HEK293 (cell line): ENCODE results near the gene SLC11A2.

Source experiments
- CTCF ChIA-PET: fragments of 350-600 bp; formaldehyde crosslinking; extraction: SDS; loops from one replicate; lab custom pipeline; 2021; ENCODE audit warnings: antibody characterized with exemption; lab: Yijun Ruan, JAX
- POLR2A ChIA-PET: fragments of 300-600 bp; formaldehyde crosslinking; extraction: SDS; loops from one replicate; lab custom pipeline; 2020; ENCODE audit warnings: antibody characterized with exemption, inconsistent platforms; lab: Yijun Ruan, JAX
- H3K27ac ChIP-seq: fragments of 200-500 bp; sonication (Bioruptor generic); 2 replicates; pipeline ENCODE4 v1.5.1; 2014; ENCODE audit warnings: low read depth, low read length, control low read depth, inconsistent platforms; ENCODE audit errors: extremely low read depth
- H3K36me3 ChIP-seq, 2 experiments: fragments of 200-500 bp in 1 of 2; sonication (Bioruptor generic) in 1 of 2; 1 replicate in 1 of 2; 2 replicates in 1 of 2; pipeline ENCODE4 v1.5.1; 2014 to 2017; ENCODE audit warnings: inconsistent platforms in 2 of 2, low read length in 2 of 2; ENCODE audit not compliant: control insufficient read depth in 2 of 2, insufficient read depth in 1 of 2
- H3K4me1 ChIP-seq: fragments of 200-500 bp; sonication (Bioruptor generic); 2 replicates; pipeline ENCODE4 v1.5.1; 2014; ENCODE audit warnings: mild to moderate bottlenecking, low read length, inconsistent platforms; ENCODE audit not compliant: control insufficient read depth, insufficient read depth
- H3K4me3 ChIP-seq: 2 replicates; pipeline ENCODE4 v1.5.1; 2011; ENCODE audit warnings: low read depth, mild to moderate bottlenecking, control low read depth, low read length, moderate library complexity
- H3K9me3 ChIP-seq: fragments of 200-500 bp; sonication (Bioruptor generic); 2 replicates; pipeline ENCODE4 v1.5.1; 2014; ENCODE audit warnings: low read depth, low read length, inconsistent platforms; ENCODE audit not compliant: control insufficient read depth, insufficient read depth
- OSR2 ChIP-seq: fragments of 450-650 bp; formaldehyde crosslinking; IDR thresholded peaks from 2 replicates; pipeline ENCODE4 v1.5.1; 2016; ENCODE audit warnings: missing biosample characterization, missing genetic modification characterization
- SP3 ChIP-seq: fragments of 450-650 bp; formaldehyde crosslinking; IDR thresholded peaks from 2 replicates; pipeline ENCODE4 v1.5.1; 2016; ENCODE audit warnings: missing biosample characterization, missing genetic modification characterization
- WT1 ChIP-seq: fragments of 450-650 bp; formaldehyde crosslinking; IDR thresholded peaks from 2 replicates; pipeline ENCODE4 v1.5.1; 2016; ENCODE audit warnings: missing biosample characterization, missing genetic modification characterization
- ZBTB7A ChIP-seq: fragments of 450-650 bp; formaldehyde crosslinking; IDR thresholded peaks from 2 replicates; pipeline ENCODE4 v1.5.1; 2016; ENCODE audit warnings: low read depth, missing biosample characterization, missing genetic modification characterization
- ZNF223 ChIP-seq: fragments of 450-650 bp; formaldehyde crosslinking; IDR thresholded peaks from 2 replicates; pipeline ENCODE4 v1.5.1; 2016; ENCODE audit warnings: missing biosample characterization, missing genetic modification characterization
- ZNF324 ChIP-seq: fragments of 450-650 bp; formaldehyde crosslinking; IDR thresholded peaks from 2 replicates; pipeline ENCODE4 v1.5.1; 2016; ENCODE audit warnings: missing biosample characterization, missing genetic modification characterization
- ZNF404 ChIP-seq: fragments of 450-650 bp; formaldehyde crosslinking; IDR thresholded peaks from 2 replicates; pipeline ENCODE4 v1.5.1; 2017; ENCODE audit warnings: missing biosample characterization, missing genetic modification characterization
- ZNF433 ChIP-seq: fragments of 450-650 bp; formaldehyde crosslinking; IDR thresholded peaks from 2 replicates; pipeline ENCODE4 v1.5.1; 2016; ENCODE audit warnings: missing biosample characterization, missing genetic modification characterization, low read depth
- ZNF560 ChIP-seq: fragments of 450-650 bp; formaldehyde crosslinking; IDR thresholded peaks from 2 replicates; pipeline ENCODE4 v1.5.1; 2017; ENCODE audit warnings: missing biosample characterization, missing genetic modification characterization, borderline replicate concordance
- ZNF610 ChIP-seq: fragments of 450-650 bp; formaldehyde crosslinking; IDR thresholded peaks from 2 replicates; pipeline ENCODE4 v1.5.1; 2016; ENCODE audit warnings: missing biosample characterization, missing genetic modification characterization, borderline replicate concordance
- ZNF837 ChIP-seq: fragments of 450-650 bp; formaldehyde crosslinking; IDR thresholded peaks from 2 replicates; pipeline ENCODE4 v1.5.1; 2016; ENCODE audit warnings: missing biosample characterization, missing genetic modification characterization
- TF ChIP-seq, protein P1 (sequence below): sonication (generic); formaldehyde crosslinking; IDR thresholded peaks from 2 replicates; pipeline ENCODE4 v1.8.1; 2022; ENCODE audit warnings: mild to moderate bottlenecking, moderate library complexity, missing genetic modification reagents
- TF ChIP-seq, protein P2 (sequence below): fragments of 450-650 bp; formaldehyde crosslinking; conservative IDR thresholded peaks from 2 replicates; pipeline ENCODE4 v1.5.1; 2016; ENCODE audit warnings: low read depth, missing biosample characterization, missing genetic modification characterization
- TF ChIP-seq, protein P3 (sequence below): fragments of 450-650 bp; formaldehyde crosslinking; IDR thresholded peaks from 2 replicates; pipeline ENCODE4 v1.5.1; 2016; ENCODE audit warnings: missing biosample characterization, missing genetic modification characterization
- TF ChIP-seq, protein P4 (sequence below): fragments of 450-650 bp; formaldehyde crosslinking; IDR thresholded peaks from 2 replicates; pipeline ENCODE4 v1.5.1; 2016; ENCODE audit warnings: missing biosample characterization, missing genetic modification characterization
- TF ChIP-seq, protein P5 (sequence below): fragments of 450-650 bp; formaldehyde crosslinking; IDR thresholded peaks from 2 replicates; pipeline ENCODE4 v1.5.1; 2016; ENCODE audit warnings: missing biosample characterization, missing genetic modification characterization

The SLC11A2 gene

DNA sequence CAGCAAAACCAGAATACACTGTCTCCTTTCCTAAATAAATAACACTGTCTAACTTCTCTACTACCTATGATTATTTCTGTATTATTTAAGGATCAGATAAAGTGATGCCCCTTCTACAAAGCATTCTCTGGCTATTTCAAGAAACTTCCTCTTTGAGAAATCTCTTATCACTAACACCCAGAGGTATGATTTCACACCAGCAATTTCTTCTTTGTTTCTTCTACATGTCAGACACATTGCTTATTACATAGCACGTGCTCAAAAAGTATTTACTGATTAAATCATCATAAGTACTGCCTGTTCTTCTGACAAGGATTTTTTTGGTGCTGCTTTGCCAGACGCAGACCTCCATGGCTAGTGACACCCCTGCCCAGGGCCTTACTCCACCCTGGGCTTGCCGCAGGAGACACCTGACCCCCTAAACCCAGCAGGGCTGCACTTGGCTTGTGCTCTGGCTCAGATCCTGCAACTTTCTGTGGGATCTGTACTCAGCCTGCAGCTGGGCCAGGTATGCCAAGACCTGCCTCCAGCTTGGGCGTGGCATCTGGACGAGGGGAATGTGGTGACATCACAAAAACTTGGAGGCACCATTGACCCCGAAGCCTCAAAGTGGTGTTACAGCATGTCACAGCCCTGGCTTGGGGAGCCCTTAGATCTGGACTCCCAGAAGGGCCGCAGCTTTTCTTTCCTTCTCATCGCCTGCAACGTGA lies 89.2 kb downstream of the SLC11A2 start:
- CTCF ChIA-PET: no interaction called here
- no peak for TF ChIP-seq OSR2 (tag by site-specific recombination)
- TF ChIP-seq, protein P1, sequence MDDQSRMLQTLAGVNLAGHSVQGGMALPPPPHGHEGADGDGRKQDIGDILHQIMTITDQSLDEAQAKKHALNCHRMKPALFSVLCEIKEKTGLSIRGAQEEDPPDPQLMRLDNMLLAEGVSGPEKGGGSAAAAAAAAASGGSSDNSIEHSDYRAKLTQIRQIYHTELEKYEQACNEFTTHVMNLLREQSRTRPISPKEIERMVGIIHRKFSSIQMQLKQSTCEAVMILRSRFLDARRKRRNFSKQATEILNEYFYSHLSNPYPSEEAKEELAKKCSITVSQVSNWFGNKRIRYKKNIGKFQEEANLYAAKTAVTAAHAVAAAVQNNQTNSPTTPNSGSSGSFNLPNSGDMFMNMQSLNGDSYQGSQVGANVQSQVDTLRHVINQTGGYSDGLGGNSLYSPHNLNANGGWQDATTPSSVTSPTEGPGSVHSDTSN (CRISPR knock-in tag): no peak
- TF ChIP-seq, protein P2, sequence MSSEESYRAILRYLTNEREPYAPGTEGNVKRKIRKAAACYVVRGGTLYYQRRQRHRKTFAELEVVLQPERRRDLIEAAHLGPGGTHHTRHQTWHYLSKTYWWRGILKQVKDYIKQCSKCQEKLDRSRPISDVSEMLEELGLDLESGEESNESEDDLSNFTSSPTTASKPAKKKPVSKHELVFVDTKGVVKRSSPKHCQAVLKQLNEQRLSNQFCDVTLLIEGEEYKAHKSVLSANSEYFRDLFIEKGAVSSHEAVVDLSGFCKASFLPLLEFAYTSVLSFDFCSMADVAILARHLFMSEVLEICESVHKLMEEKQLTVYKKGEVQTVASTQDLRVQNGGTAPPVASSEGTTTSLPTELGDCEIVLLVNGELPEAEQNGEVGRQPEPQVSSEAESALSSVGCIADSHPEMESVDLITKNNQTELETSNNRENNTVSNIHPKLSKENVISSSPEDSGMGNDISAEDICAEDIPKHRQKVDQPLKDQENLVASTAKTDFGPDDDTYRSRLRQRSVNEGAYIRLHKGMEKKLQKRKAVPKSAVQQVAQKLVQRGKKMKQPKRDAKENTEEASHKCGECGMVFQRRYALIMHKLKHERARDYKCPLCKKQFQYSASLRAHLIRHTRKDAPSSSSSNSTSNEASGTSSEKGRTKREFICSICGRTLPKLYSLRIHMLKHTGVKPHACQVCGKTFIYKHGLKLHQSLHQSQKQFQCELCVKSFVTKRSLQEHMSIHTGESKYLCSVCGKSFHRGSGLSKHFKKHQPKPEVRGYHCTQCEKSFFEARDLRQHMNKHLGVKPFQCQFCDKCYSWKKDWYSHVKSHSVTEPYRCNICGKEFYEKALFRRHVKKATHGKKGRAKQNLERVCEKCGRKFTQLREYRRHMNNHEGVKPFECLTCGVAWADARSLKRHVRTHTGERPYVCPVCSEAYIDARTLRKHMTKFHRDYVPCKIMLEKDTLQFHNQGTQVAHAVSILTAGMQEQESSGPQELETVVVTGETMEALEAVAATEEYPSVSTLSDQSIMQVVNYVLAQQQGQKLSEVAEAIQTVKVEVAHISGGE (tag by site-specific recombination): no peak
- TF ChIP-seq ZNF433: no peak
- TF ChIP-seq, protein P3, sequence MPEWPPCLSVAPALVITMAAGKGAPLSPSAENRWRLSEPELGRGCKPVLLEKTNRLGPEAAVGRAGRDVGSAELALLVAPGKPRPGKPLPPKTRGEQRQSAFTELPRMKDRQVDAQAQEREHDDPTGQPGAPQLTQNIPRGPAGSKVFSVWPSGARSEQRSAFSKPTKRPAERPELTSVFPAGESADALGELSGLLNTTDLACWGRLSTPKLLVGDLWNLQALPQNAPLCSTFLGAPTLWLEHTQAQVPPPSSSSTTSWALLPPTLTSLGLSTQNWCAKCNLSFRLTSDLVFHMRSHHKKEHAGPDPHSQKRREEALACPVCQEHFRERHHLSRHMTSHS: no peak
- no peak for TF ChIP-seq ZNF223
- TF ChIP-seq SP3 (tag by site-specific recombination): no peak
- no peak for TF ChIP-seq ZNF837 (tag by site-specific recombination)
- TF ChIP-seq ZNF324 (tag by site-specific recombination): no peak
- TF ChIP-seq ZNF610 (tag by site-specific recombination): no peak
- no peak for TF ChIP-seq WT1 (tag by site-specific recombination)
- TF ChIP-seq ZNF560: no peak
- TF ChIP-seq, protein P4, sequence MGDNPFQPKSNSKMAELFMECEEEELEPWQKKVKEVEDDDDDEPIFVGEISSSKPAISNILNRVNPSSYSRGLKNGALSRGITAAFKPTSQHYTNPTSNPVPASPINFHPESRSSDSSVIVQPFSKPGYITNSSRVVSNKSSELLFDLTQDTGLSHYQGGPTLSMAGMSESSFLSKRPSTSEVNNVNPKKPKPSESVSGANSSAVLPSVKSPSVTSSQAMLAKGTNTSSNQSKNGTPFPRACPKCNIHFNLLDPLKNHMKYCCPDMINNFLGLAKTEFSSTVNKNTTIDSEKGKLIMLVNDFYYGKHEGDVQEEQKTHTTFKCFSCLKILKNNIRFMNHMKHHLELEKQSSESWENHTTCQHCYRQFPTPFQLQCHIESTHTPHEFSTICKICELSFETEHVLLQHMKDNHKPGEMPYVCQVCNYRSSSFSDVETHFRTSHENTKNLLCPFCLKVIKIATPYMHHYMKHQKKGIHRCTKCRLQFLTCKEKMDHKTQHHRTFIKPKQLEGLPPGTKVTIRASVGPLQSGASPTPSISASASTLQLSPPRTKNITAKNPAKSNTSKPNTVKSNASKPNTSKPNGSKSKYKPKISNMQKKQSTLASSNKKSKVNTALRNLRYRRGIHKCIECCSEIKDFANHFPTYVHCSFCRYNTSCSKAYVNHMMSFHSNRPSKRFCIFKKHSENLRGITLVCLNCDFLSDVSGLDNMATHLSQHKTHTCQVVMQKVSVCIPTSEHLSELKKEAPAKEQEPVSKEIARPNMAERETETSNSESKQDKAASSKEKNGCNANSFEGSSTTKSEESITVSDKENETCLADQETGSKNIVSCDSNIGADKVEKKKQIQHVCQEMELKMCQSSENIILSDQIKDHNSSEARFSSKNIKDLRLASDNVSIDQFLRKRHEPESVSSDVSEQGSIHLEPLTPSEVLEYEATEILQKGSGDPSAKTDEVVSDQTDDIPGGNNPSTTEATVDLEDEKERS (tag by site-specific recombination): no peak
- TF ChIP-seq, all 188 proteins: peak for 0
- H3K36me3 ChIP-seq: no peaks in the 10 kb centered on the region
- POLR2A ChIA-PET: no interaction called here
- H3K4me3 ChIP-seq: no peak overlapping the region
- H3K9me3 ChIP-seq: no peaks in the 10 kb centered on the region
- H3K4me1 ChIP-seq: peaks cover 3% of the 10 kb centered on the region
- no peak overlapping the region for H3K27ac ChIP-seq

DNA sequence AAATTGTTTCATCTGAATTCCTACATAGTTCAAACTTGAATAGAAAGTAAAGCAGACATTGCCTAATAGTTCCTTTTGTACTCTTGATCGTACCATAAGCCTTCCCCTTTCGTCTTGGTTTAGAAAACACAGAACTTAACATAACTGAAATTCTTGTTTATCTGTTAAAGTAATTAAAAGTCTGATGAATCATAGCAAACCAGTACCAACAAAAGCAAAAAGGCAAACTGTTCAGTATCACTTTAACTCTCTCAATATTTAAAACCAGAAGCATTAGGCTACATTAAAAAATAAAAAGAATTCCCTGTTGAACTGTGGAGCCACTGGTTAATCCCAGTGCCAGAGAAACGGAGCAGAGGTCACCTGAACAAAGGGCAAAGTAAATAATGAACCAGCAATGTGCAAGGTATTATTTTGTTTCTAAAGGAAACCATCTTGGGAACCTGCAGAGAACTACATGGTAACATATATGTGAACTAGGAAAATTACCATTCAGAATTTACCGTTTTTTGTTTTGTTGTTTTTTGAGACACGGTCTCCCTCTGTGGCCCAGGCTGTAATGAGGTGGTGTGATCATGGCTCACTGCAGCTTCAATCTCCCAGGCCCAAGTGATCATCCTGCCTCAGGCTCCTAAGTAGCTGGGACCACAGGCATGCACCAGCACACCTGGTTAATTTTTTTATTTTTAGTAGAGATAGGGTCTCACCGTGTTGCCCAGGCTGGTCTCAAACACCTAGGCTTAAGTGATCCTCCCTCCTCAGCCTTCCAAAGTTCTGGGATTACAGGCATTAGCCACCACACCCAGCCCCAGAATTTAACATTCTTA lies 91.0 kb downstream of the SLC11A2 start:
- Histone ChIP-seq H3K4me3 (no peak overlapping the region), H3K9me3 (no peaks in the 10 kb centered on the region), H3K27ac (no peak overlapping the region), H3K36me3 (peaks cover 6 to 10% of the 10 kb centered on the region in 2 experiments; a peak in 2 of 3 replicates), H3K4me1 (peaks cover 3% of the 10 kb centered on the region)
- ChIA-PET CTCF (no interaction called here), POLR2A (no interaction called here)
- TF ChIP-seq, protein P5, sequence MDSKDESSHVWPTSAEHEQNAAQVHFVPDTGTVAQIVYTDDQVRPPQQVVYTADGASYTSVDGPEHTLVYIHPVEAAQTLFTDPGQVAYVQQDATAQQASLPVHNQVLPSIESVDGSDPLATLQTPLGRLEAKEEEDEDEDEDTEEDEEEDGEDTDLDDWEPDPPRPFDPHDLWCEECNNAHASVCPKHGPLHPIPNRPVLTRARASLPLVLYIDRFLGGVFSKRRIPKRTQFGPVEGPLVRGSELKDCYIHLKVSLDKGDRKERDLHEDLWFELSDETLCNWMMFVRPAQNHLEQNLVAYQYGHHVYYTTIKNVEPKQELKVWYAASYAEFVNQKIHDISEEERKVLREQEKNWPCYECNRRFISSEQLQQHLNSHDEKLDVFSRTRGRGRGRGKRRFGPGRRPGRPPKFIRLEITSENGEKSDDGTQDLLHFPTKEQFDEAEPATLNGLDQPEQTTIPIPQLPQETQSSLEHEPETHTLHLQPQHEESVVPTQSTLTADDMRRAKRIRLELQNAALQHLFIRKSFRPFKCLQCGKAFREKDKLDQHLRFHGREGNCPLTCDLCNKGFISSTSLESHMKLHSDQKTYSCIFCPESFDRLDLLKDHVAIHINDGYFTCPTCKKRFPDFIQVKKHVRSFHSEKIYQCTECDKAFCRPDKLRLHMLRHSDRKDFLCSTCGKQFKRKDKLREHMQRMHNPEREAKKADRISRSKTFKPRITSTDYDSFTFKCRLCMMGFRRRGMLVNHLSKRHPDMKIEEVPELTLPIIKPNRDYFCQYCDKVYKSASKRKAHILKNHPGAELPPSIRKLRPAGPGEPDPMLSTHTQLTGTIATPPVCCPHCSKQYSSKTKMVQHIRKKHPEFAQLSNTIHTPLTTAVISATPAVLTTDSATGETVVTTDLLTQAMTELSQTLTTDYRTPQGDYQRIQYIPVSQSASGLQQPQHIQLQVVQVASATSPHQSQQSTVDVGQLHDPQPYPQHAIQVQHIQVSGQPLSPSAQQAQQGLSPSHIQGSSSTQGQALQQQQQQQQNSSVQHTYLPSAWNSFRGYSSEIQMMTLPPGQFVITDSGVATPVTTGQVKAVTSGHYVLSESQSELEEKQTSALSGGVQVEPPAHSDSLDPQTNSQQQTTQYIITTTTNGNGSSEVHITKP (tag by site-specific recombination): no peak
- TF ChIP-seq ZNF404: no peak
- no peak for TF ChIP-seq ZBTB7A (tag by site-specific recombination)
